Endothelial cell of umbilical vein (primary cell): Measurements from ENCODE around the gene CRACR2B. TPM values are rescaled to one million over a fixed set of nuclear protein-coding genes. Genes with fewer than 3 reads are reported as not detected.

Experiments used
- BruUV-seq: library from RNA; stranded (reverse); fragments of 400-500 nt; replicated peaks from 2 replicates; lab custom pipeline; 2021; lab: Mats Ljungman, UMichigan
- CTCF ChIA-PET: fragments of 300-600, 350-600 bp; sonication (Branson Sonifier 250); formaldehyde crosslinking; loops from one replicate; lab custom pipeline; 2021; ENCODE audit warnings: antibody characterized with exemption, inconsistent platforms; lab: Charles Lee
- POLR2A ChIA-PET: fragments of 300-600, 350-600 bp; sonication (Branson Sonifier 250); formaldehyde crosslinking; loops from one replicate; lab custom pipeline; 2021; ENCODE audit warnings: antibody characterized with exemption, inconsistent platforms; lab: Charles Lee
- DNase-seq: peaks from one replicate; pipeline ENCODE4 v3.0.0-alpha.2; 2011; ENCODE audit warnings: low read depth, low spot score
- FAIRE-seq: peaks from 2 replicates; lab custom pipeline; 2011; peaks lifted over from hg19 to GRCh38; lab: Jason Lieb, UNC
- H2AFZ ChIP-seq: 2 replicates; pipeline ENCODE4 v1.6.0; 2012; ENCODE audit warnings: low read depth, low read length, control low read depth, inconsistent platforms
- H3K27ac ChIP-seq: 2 replicates; pipeline ENCODE4 v1.5.1; 2011; ENCODE audit warnings: low read depth, mild to moderate bottlenecking, control low read depth, low read length, moderate library complexity; ENCODE audit not compliant: insufficient read depth
- H3K27me3 ChIP-seq, 2 experiments: 2 replicates each; pipeline versions ENCODE4 v1.6.0 to v1.6.1; 2011; ENCODE audit warnings: low read length in 2 of 2, mixed read lengths in 1 of 2; ENCODE audit not compliant: control insufficient read depth in 2 of 2, insufficient read depth in 2 of 2
- H3K36me3 ChIP-seq, 2 experiments: 2 replicates in 1 of 2; 3 replicates in 1 of 2; pipeline ENCODE4 v1.5.1; 2011; ENCODE audit warnings: low read length in 2 of 2, mild to moderate bottlenecking in 1 of 2, moderate library complexity in 1 of 2; ENCODE audit not compliant: control insufficient read depth in 2 of 2, insufficient read depth in 2 of 2; ENCODE audit errors: extremely low read depth in 1 of 2
- H3K4me1 ChIP-seq: 3 replicates; pipeline ENCODE4 v1.5.1; 2011; ENCODE audit warnings: mild to moderate bottlenecking, low read length; ENCODE audit not compliant: control insufficient read depth, insufficient read depth; ENCODE audit errors: extremely low read depth
- H3K4me2 ChIP-seq: 2 replicates; pipeline ENCODE4 v1.6.1; 2011; ENCODE audit warnings: low read length, control low read depth, mixed read lengths; ENCODE audit not compliant: insufficient read depth
- H3K4me3 ChIP-seq, 3 experiments: fragments of 200-600 bp in 1 of 3; sonication (generic), shearing (Covaris generic) in 1 of 3; replicated peaks in 1 of 3; 2 replicates each; pipeline ENCODE4 v1.5.1; 2011 to 2016; ENCODE audit warnings: control low read depth in 3 of 3, low read length in 3 of 3, mild to moderate bottlenecking in 2 of 3, inconsistent platforms in 1 of 3, low read depth in 1 of 3, moderate library complexity in 1 of 3; ENCODE audit not compliant: insufficient read depth in 1 of 3
- H3K79me2 ChIP-seq: 2 replicates; pipeline ENCODE4 v1.6.0; 2012; ENCODE audit warnings: low read length, inconsistent platforms; ENCODE audit not compliant: control insufficient read depth, insufficient read depth
- H3K9ac ChIP-seq: replicated peaks from 2 replicates; pipeline ENCODE3; 2011; ENCODE audit warnings: low read length, control low read depth; ENCODE audit not compliant: insufficient read depth; ENCODE audit errors: extremely low read depth
- H3K9me1 ChIP-seq: replicated peaks from 3 replicates; pipeline ENCODE4 v1.6.0; 2011; ENCODE audit warnings: mild to moderate bottlenecking, low read length; ENCODE audit not compliant: control insufficient read depth, insufficient read depth; ENCODE audit errors: extremely low read depth
- H3K9me3 ChIP-seq: replicated peaks from 2 replicates; pipeline ENCODE4 v1.5.1; 2012; ENCODE audit warnings: low read length, inconsistent platforms; ENCODE audit not compliant: control insufficient read depth, insufficient read depth
- H4K20me1 ChIP-seq: replicated peaks from 2 replicates; pipeline ENCODE3; 2011; ENCODE audit warnings: mild to moderate bottlenecking, low read length; ENCODE audit not compliant: control insufficient read depth, insufficient read depth; ENCODE audit errors: extremely low read depth
- CTCF ChIP-seq, 2 donors: IDR thresholded peaks; 1 replicate in 1 of 2; 2 replicates in 1 of 2; pipeline ENCODE4 v1.5.1; 2011; ENCODE audit warnings: low read length in 2 of 2, mild to moderate bottlenecking in 2 of 2, moderate library complexity in 2 of 2, control low read depth in 1 of 2, inconsistent platforms in 1 of 2, low read depth in 1 of 2; ENCODE audit not compliant: insufficient read depth in 1 of 2; ENCODE audit errors: extremely low read depth in 1 of 2
- EZH2 ChIP-seq: IDR thresholded peaks from 2 replicates; pipeline ENCODE4 v1.6.1; 2012; ENCODE audit warnings: borderline replicate concordance, low read depth, mild to moderate bottlenecking, moderate library complexity, low read length, inconsistent platforms; ENCODE audit not compliant: severe bottlenecking
- FOS ChIP-seq: IDR thresholded peaks from 2 replicates; pipeline ENCODE4 v1.6.1; 2011; ENCODE audit warnings: mild to moderate bottlenecking, low read length, moderate library complexity, borderline replicate concordance; ENCODE audit not compliant: insufficient read depth
- GATA2 ChIP-seq: IDR thresholded peaks from 2 replicates; pipeline ENCODE4 v1.7.0; 2011; ENCODE audit warnings: low read depth, mild to moderate bottlenecking, moderate library complexity, mixed read lengths, low read length; ENCODE audit not compliant: insufficient read length, insufficient read depth
- JUN ChIP-seq: IDR thresholded peaks from 2 replicates; pipeline ENCODE4 v1.6.1; 2011; ENCODE audit warnings: borderline replicate concordance, low read depth; ENCODE audit not compliant: insufficient read length, insufficient read depth
- MYC ChIP-seq: IDR thresholded peaks from one replicate; pipeline ENCODE4 v1.6.1; 2011; ENCODE audit warnings: mild to moderate bottlenecking, low read depth, low read length
- POLR2A ChIP-seq: IDR thresholded peaks from 2 replicates; pipeline ENCODE4 v1.6.1; 2012; ENCODE audit warnings: low read depth, mild to moderate bottlenecking, control low read depth, low read length
- POLR2AphosphoS5 ChIP-seq: IDR thresholded peaks from 2 replicates; pipeline ENCODE4 v1.6.1; 2012; ENCODE audit warnings: low read depth, mild to moderate bottlenecking, control low read depth, low read length, moderate library complexity; ENCODE audit not compliant: insufficient read depth
- dilution Hi-C: fragments of 300-500 bp; cut with MboI; formaldehyde crosslinking; loops from one replicate; pipeline ENCODE4 v1.15.0; 2019; ENCODE audit warnings: low sequenced_read_pairs; ENCODE audit not compliant: extremely low pct_ligation_motif_present
- intact Hi-C: fragments of 100-400 bp; cut with micrococcal nuclease; formaldehyde crosslinking; loops from one replicate; pipeline ENCODE4 v1.10.0; 2022
- polyA plus RNA-seq, 4 experiments: library from polyadenylated mRNA; depleted of rRNA in 3 of 4; stranded (reverse) in 3 of 4; unstranded in 1 of 4; fragments of >200 nt; gene quantifications; 2 replicates each; pipeline versions ENCODE4 v1.2.1 to v1.2.3, GENCODE V29; 2011 to 2012; ENCODE audit warnings: missing spikeins in 1 of 4
- total RNA-seq: library from RNA; stranded (reverse); gene quantifications from 2 replicates; pipeline ENCODE4 v1.2.3, GENCODE V29; 2021
- TF ChIP-seq, protein P1 (sequence below): IDR thresholded peaks from 2 replicates; pipeline ENCODE4 v1.6.1; 2011; ENCODE audit not compliant: insufficient read depth, insufficient read length

The CRACR2B gene
- total and polyA plus RNA-seq, 2 donors (not counting 3 experiments of a cell fraction or from before 2014, with no cell fraction given), result 8.4 to 9.3 TPM

DNA sequence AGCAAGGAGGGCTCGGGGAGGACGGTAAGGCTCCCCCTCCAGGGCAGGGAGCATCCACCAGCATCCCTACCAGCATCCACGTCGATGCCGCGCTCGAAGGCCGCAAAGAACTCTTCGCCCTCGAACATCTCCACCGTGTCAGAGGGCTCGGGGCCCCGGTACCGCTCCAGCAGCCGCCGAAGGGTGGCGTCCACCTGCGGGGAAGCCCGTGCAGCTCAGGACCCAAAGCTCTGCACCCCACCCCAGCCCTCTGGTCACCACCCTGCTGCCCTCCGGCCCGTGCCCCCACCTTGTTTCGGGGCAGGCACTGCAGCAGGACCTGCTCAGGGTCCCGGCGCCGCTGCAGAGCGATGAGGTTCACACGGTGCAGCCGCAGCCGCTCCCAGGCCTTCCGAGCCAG, 27.2 kb upstream of the CRACR2B start:
- TF ChIP-seq FOS (no peak), MYC (no peak), JUN (no peak), CTCF (IDR thresholded peaks at IDR 0.05; ENCODE audit: extremely low read depth in 1 of 2, insufficient read depth in 1 of 2, low read depth in 1 of 2, low read length in 2 of 2) (no peak), EZH2 (no peak), POLR2AphosphoS5 (no peak), POLR2A (no peak), GATA2 (no peak)
- TF ChIP-seq, protein P1, sequence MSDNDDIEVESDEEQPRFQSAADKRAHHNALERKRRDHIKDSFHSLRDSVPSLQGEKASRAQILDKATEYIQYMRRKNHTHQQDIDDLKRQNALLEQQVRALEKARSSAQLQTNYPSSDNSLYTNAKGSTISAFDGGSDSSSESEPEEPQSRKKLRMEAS, result no peak
- Histone ChIP-seq H3K4me1 (peaks cover 28% of the 10 kb centered on the region), H2AFZ (no peak overlapping the region), H3K4me2 (no peak overlapping the region), H4K20me1 (no peaks in the 10 kb centered on the region), H3K9me3 (no peaks in the 10 kb centered on the region), H3K79me2 (peaks cover 9% of the 10 kb centered on the region), H3K36me3 (peaks cover 0 to 20% of the 10 kb centered on the region in 2 experiments), H3K27me3 (no peaks in the 10 kb centered on the region), H3K4me3 (no peak overlapping the region), H3K9me1 (no peaks in the 10 kb centered on the region), H3K27ac (no peak overlapping the region), H3K9ac (no peak overlapping the region)
- no peak for DNase-seq
- intact Hi-C loops, result no loop called here
- FAIRE-seq, result no peak
- POLR2A ChIA-PET, result no interaction called here
- dilution Hi-C loops, result no loop called here
- no TSS peak for BruUV-seq
- CTCF ChIA-PET, result no interaction called here
